Astrocyte (in vitro differentiated cells and primary cell): Measurements from ENCODE around the gene GSTA3. TPM values are rescaled to one million over a fixed set of nuclear protein-coding genes. Genes with fewer than 3 reads are reported as not detected.
"Not testable (repeated sequence)": the region's sequence is repeated elsewhere in the genome, so short reads cannot be mapped to it uniquely, and the experiment has no call there.

ENCODE experiments used
- DNase-seq: peaks from one replicate; pipeline ENCODE4 v3.0.0-alpha.2; 2010; ENCODE audit warnings: low read depth
- FAIRE-seq: peaks from 2 replicates; lab custom pipeline; 2011; peaks lifted over from hg19 to GRCh38; lab: Jason Lieb, UNC
- H2AFZ ChIP-seq: 2 replicates; pipeline ENCODE4 v1.6.0; 2012; ENCODE audit warnings: low read depth, low read length, inconsistent platforms
- H3K27ac ChIP-seq: 2 replicates; pipeline ENCODE4 v1.5.1; 2011; ENCODE audit warnings: low read depth, low read length, inconsistent platforms
- H3K27me3 ChIP-seq: 2 replicates; pipeline ENCODE4 v1.6.0; 2011; ENCODE audit warnings: low read length, inconsistent platforms; ENCODE audit not compliant: insufficient read depth
- H3K36me3 ChIP-seq: 2 replicates; pipeline ENCODE4 v1.5.1; 2011; ENCODE audit warnings: low read length, inconsistent platforms; ENCODE audit not compliant: insufficient read depth
- H3K4me1 ChIP-seq: 2 replicates; pipeline ENCODE4 v1.5.1; 2011; ENCODE audit warnings: low read length, inconsistent platforms; ENCODE audit not compliant: insufficient read depth
- H3K4me2 ChIP-seq: 2 replicates; pipeline ENCODE4 v1.6.0; 2012; ENCODE audit warnings: low read length, inconsistent platforms
- H3K4me3 ChIP-seq: 2 replicates; pipeline ENCODE4 v1.5.1; 2011; ENCODE audit warnings: low read depth, mild to moderate bottlenecking, low read length, inconsistent platforms; ENCODE audit not compliant: insufficient read depth
- H3K79me2 ChIP-seq: 2 replicates; pipeline ENCODE4 v1.6.0; 2012; ENCODE audit warnings: mild to moderate bottlenecking, low read length, inconsistent platforms; ENCODE audit not compliant: insufficient read depth
- H3K9ac ChIP-seq: 2 replicates; pipeline ENCODE4 v1.6.0; 2012; ENCODE audit warnings: mild to moderate bottlenecking, low read length, inconsistent platforms
- H3K9me3 ChIP-seq: 2 replicates; pipeline ENCODE4 v1.5.1; 2012; ENCODE audit warnings: low read depth, mild to moderate bottlenecking, low read length, inconsistent platforms; ENCODE audit not compliant: insufficient read depth
- H4K20me1 ChIP-seq: 2 replicates; pipeline ENCODE4 v1.6.0; 2012; ENCODE audit warnings: low read length, inconsistent platforms; ENCODE audit not compliant: insufficient read depth
- H3K27ac Mint-ChIP-seq: one replicate; pipeline ENCODE4 v1.8.0; 2021; ENCODE audit warnings: mild to moderate bottlenecking, mixed read lengths; ENCODE audit not compliant: unreplicated experiment
- H3K27me3 Mint-ChIP-seq: one replicate; pipeline ENCODE4 v1.8.0; 2021; ENCODE audit warnings: low read depth, mixed read lengths; ENCODE audit not compliant: unreplicated experiment
- H3K36me3 Mint-ChIP-seq: one replicate; pipeline ENCODE4 v1.8.0; 2021; ENCODE audit warnings: low read depth, mixed read lengths; ENCODE audit not compliant: unreplicated experiment
- H3K4me1 Mint-ChIP-seq: one replicate; pipeline ENCODE4 v1.8.0; 2021; ENCODE audit warnings: low read depth, mixed read lengths; ENCODE audit not compliant: unreplicated experiment
- H3K4me3 Mint-ChIP-seq: one replicate; pipeline ENCODE4 v1.8.0; 2021; ENCODE audit warnings: mild to moderate bottlenecking, moderate library complexity, mixed read lengths; ENCODE audit not compliant: unreplicated experiment
- H3K9me3 Mint-ChIP-seq: one replicate; pipeline ENCODE4 v1.8.0; 2021; ENCODE audit warnings: mild to moderate bottlenecking, mixed read lengths; ENCODE audit not compliant: unreplicated experiment
- EZH2 ChIP-seq: IDR thresholded peaks from 2 replicates; pipeline ENCODE4 v1.6.1; 2012; ENCODE audit warnings: mild to moderate bottlenecking, low read length, inconsistent platforms; ENCODE audit not compliant: insufficient read depth
- total RNA-seq: library from RNA; stranded (reverse); gene quantifications from 2 replicates; pipeline ENCODE4 v1.2.1, GENCODE V29; 2021
- TF ChIP-seq, protein P1 (sequence below): IDR thresholded peaks from 2 replicates; pipeline ENCODE4 v1.5.1; 2011; ENCODE audit warnings: low read depth, mild to moderate bottlenecking, inconsistent platforms, low read length, moderate library complexity; ENCODE audit not compliant: insufficient read depth

The GSTA3 gene
- total RNA-seq, 1 donor from 2014 or later = not detected

- not testable (repeated sequence) for H3K36me3 Mint-ChIP-seq, H3K27me3 ChIP-seq, H3K79me2 ChIP-seq, H3K9me3 Mint-ChIP-seq, H3K4me2 ChIP-seq, H4K20me1 ChIP-seq, FAIRE-seq, H3K4me1 ChIP-seq, H2AFZ ChIP-seq, H3K4me3 Mint-ChIP-seq, H3K9ac ChIP-seq, H3K27ac ChIP-seq, H3K9me3 ChIP-seq, H3K27me3 Mint-ChIP-seq, H3K27ac Mint-ChIP-seq, H3K4me3 ChIP-seq, H3K36me3 ChIP-seq
- DNase-seq = peak; percentile 36
- peaks cover 18% of the 10 kb centered on the region for H3K4me1 Mint-ChIP-seq
Observed at GRCh38 chr6:52870335-52871091, 39.0 kb downstream of the GSTA3 start.

- not testable (repeated sequence) for H3K27ac Mint-ChIP-seq, H3K79me2 ChIP-seq, H3K4me2 ChIP-seq, H4K20me1 ChIP-seq, H3K36me3 Mint-ChIP-seq, H3K4me3 Mint-ChIP-seq, H3K9me3 ChIP-seq, H3K4me1 Mint-ChIP-seq, H2AFZ ChIP-seq, H3K27me3 Mint-ChIP-seq, FAIRE-seq, H3K36me3 ChIP-seq, H3K9me3 Mint-ChIP-seq, H3K27me3 ChIP-seq, DNase-seq, H3K4me3 ChIP-seq, H3K4me1 ChIP-seq, H3K9ac ChIP-seq, H3K27ac ChIP-seq
Observed at GRCh38 chr6:52868899-52869298, 40.6 kb downstream of the GSTA3 start.

GRCh38 chr6:52868240-52868639 lies 41.3 kb downstream of the GSTA3 start:
- no peak overlapping the region for H2AFZ ChIP-seq
- no peak overlapping the region for H3K9ac ChIP-seq
- FAIRE-seq = no peak
- H3K4me1 ChIP-seq = no peaks in the 10 kb centered on the region
- DNase-seq = no peak
- Mint-ChIP-seq H3K27me3 (peaks cover 7% of the 10 kb centered on the region), H3K4me3 (no peak overlapping the region), H3K27ac (no peak overlapping the region), H3K4me1 (peaks cover 3% of the 10 kb centered on the region), H3K36me3 (no peaks in the 10 kb centered on the region), H3K9me3 (no peaks in the 10 kb centered on the region)
- no peaks in the 10 kb centered on the region for H3K36me3 ChIP-seq
- H3K79me2 ChIP-seq = no peaks in the 10 kb centered on the region
- no peak for TF ChIP-seq EZH2
- TF ChIP-seq, protein P1, sequence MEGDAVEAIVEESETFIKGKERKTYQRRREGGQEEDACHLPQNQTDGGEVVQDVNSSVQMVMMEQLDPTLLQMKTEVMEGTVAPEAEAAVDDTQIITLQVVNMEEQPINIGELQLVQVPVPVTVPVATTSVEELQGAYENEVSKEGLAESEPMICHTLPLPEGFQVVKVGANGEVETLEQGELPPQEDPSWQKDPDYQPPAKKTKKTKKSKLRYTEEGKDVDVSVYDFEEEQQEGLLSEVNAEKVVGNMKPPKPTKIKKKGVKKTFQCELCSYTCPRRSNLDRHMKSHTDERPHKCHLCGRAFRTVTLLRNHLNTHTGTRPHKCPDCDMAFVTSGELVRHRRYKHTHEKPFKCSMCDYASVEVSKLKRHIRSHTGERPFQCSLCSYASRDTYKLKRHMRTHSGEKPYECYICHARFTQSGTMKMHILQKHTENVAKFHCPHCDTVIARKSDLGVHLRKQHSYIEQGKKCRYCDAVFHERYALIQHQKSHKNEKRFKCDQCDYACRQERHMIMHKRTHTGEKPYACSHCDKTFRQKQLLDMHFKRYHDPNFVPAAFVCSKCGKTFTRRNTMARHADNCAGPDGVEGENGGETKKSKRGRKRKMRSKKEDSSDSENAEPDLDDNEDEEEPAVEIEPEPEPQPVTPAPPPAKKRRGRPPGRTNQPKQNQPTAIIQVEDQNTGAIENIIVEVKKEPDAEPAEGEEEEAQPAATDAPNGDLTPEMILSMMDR = no peak
- no peak overlapping the region for H3K27ac ChIP-seq
- no peaks in the 10 kb centered on the region for H4K20me1 ChIP-seq
- no peaks in the 10 kb centered on the region for H3K27me3 ChIP-seq
- no peaks in the 10 kb centered on the region for H3K9me3 ChIP-seq
- no peak overlapping the region for H3K4me3 ChIP-seq
- H3K4me2 ChIP-seq = no peak overlapping the region

- FAIRE-seq = not testable (repeated sequence)
Observed at GRCh38 chr6:52861151-52861550, 48.3 kb downstream of the GSTA3 start.

More at GRCh38 chr6:52861151-52861550, 48.3 kb downstream of the GSTA3 start:
- not testable (repeated sequence) for H3K27ac ChIP-seq, H3K9me3 ChIP-seq, H3K36me3 Mint-ChIP-seq, H3K27me3 Mint-ChIP-seq, H4K20me1 ChIP-seq, H3K9ac ChIP-seq, H3K4me2 ChIP-seq, H3K9me3 Mint-ChIP-seq, H3K4me3 Mint-ChIP-seq, H3K36me3 ChIP-seq, H3K27ac Mint-ChIP-seq, H3K4me1 Mint-ChIP-seq, H3K4me1 ChIP-seq, H3K27me3 ChIP-seq, DNase-seq, H3K4me3 ChIP-seq, H3K79me2 ChIP-seq, H2AFZ ChIP-seq
